Fibroblast of skin of right quadriceps (primary cell): ENCODE results near the gene MAML3.

Experiments
- DNase-seq: peaks from one replicate; pipeline ENCODE4 v3.0.0-alpha.2; 2013

The MAML3 gene

GRCh38 chr4:139767585-139767984 is 386.4 kb downstream of the MAML3 start:
- no peak for DNase-seq

GRCh38 chr4:139767168-139767567 is 386.8 kb downstream of the MAML3 start:
- DNase-seq = peak; percentile 94

- DNase-seq = no peak
Measured at GRCh38 chr4:139764686-139765310, 389.2 kb downstream of the MAML3 start.

- no peak for DNase-seq
Measured at GRCh38 chr4:139764182-139764581, 389.8 kb downstream of the MAML3 start.

GRCh38 chr4:139763672-139764071 is 390.3 kb downstream of the MAML3 start:
- DNase-seq = peak; percentile 54

- peak; percentile 30 for DNase-seq
Measured at GRCh38 chr4:139763205-139763604, 390.8 kb downstream of the MAML3 start.

GRCh38 chr4:139762720-139763119 is 391.3 kb downstream of the MAML3 start:
- DNase-seq = no peak

GRCh38 chr4:139761461-139761860 is 392.5 kb downstream of the MAML3 start:
- DNase-seq = peak; percentile 58

- no peak for DNase-seq
Measured at GRCh38 chr4:139760567-139760966, 393.4 kb downstream of the MAML3 start.

- no peak for DNase-seq
Measured at GRCh38 chr4:139759097-139759496, 394.9 kb downstream of the MAML3 start.

- no peak for DNase-seq
Measured at GRCh38 chr4:139756391-139757180, 397.4 kb downstream of the MAML3 start.

- no peak for DNase-seq
Measured at GRCh38 chr4:139754938-139755337, 399.0 kb downstream of the MAML3 start.

GRCh38 chr4:139753686-139754085 is 400.3 kb downstream of the MAML3 start:
- no peak for DNase-seq

- DNase-seq = no peak
Measured at GRCh38 chr4:139749835-139750498, 404.0 kb downstream of the MAML3 start.

GRCh38 chr4:139749338-139749737 is 404.6 kb downstream of the MAML3 start:
- no peak for DNase-seq

- DNase-seq = no peak
Measured at GRCh38 chr4:139746431-139747171, 407.4 kb downstream of the MAML3 start.

- no peak for DNase-seq
Measured at GRCh38 chr4:139745111-139745639, 408.8 kb downstream of the MAML3 start.

- DNase-seq = no peak
Measured at GRCh38 chr4:139744232-139744631, 409.8 kb downstream of the MAML3 start.

GRCh38 chr4:139743027-139743426 is 411.0 kb downstream of the MAML3 start:
- no peak for DNase-seq

GRCh38 chr4:139740531-139741041 is 413.4 kb downstream of the MAML3 start:
- DNase-seq = peak; percentile 92

- no peak for DNase-seq
Measured at GRCh38 chr4:139740121-139740520, 413.9 kb downstream of the MAML3 start.

GRCh38 chr4:139738846-139739613 is 415.0 kb downstream of the MAML3 start:
- peak; percentile 17 for DNase-seq
